Adrenal gland (tissue), 5 donors: Measurements from ENCODE around the gene SMIM5.

Experiments
- CTCF ChIP-seq, 6 experiments: fragments of 450-650 bp in 4 of 6; fragments of 200-600 bp in 2 of 6; sonication (generic) in 1 of 6; IDR thresholded peaks; 1 replicate in 5 of 6; 2 replicates in 1 of 6; pipeline versions ENCODE4 v1.5.1 to v1.8.0; 2016 to 2021; ENCODE audit warnings: antibody characterized with exemption in 6 of 6, mild to moderate bottlenecking in 2 of 6, moderate library complexity in 1 of 6
- POLR2A ChIP-seq, 2 donors: fragments of 450-650 bp; IDR thresholded peaks; one replicate each; pipeline ENCODE4 v1.6.1; 2017; ENCODE audit warnings: antibody characterized with exemption in 2 of 2, mild to moderate bottlenecking in 2 of 2, moderate library complexity in 1 of 2
- donor health status: DM: no; HTN: no; CAD: no.

- TF ChIP-seq CTCF (IDR thresholded peaks at IDR 0.05) (no peak), POLR2A (IDR thresholded peaks at IDR 0.05) (no peak)
These were observed 10.4 kb upstream of the SMIM5 start for GRCh38 chr17:75622771-75623273.
